Measurements from ENCODE around the gene TRIM3.

TRIM3 gene

GRCh38 chr11:6437423-6437822 lies 36.3 kb downstream of the TRIM3 start:
- FAIRE-seq = no peak

GRCh38 chr11:6433998-6434660 lies 39.6 kb downstream of the TRIM3 start:
- FAIRE-seq = no peak

- no peak for FAIRE-seq
Measured at GRCh38 chr11:6431861-6432260, 41.9 kb downstream of the TRIM3 start.

- no peak for FAIRE-seq
Measured at GRCh38 chr11:6427516-6427915, 46.2 kb downstream of the TRIM3 start.

GRCh38 chr11:6420677-6421076 lies 53.1 kb downstream of the TRIM3 start:
- no peak for FAIRE-seq

GRCh38 chr11:6419009-6419631 lies 54.6 kb downstream of the TRIM3 start, which contains the start of gene APBB1:
TSS of gene APBB1 (minus strand) at chr11:6419094. CDS start at chr11:6411347, 7,747 bp downstream.
- FAIRE-seq = no peak

- no peak for FAIRE-seq
Measured at GRCh38 chr11:6418557-6419008, 55.2 kb downstream of the TRIM3 start.

- FAIRE-seq = no peak
Measured at GRCh38 chr11:6417907-6418556, 55.7 kb downstream of the TRIM3 start.

- FAIRE-seq = no peak
Measured at GRCh38 chr11:6415797-6416196, 57.9 kb downstream of the TRIM3 start.

GRCh38 chr11:6414874-6415328 lies 58.8 kb downstream of the TRIM3 start:
- FAIRE-seq = no peak

GRCh38 chr11:6413791-6414201 lies 59.9 kb downstream of the TRIM3 start:
- FAIRE-seq = no peak

GRCh38 chr11:6411594-6412031 lies 62.1 kb downstream of the TRIM3 start:
- no peak for FAIRE-seq

- FAIRE-seq = no peak
Measured at GRCh38 chr11:6410695-6411430, 62.9 kb downstream of the TRIM3 start.

GRCh38 chr11:6406370-6406769 lies 67.4 kb downstream of the TRIM3 start:
- no peak for FAIRE-seq

- FAIRE-seq = no peak
Measured at GRCh38 chr11:6405846-6406245, 67.9 kb downstream of the TRIM3 start.

- no peak for FAIRE-seq
Measured at GRCh38 chr11:6405052-6405667, 68.6 kb downstream of the TRIM3 start.

GRCh38 chr11:6404342-6405051 lies 69.2 kb downstream of the TRIM3 start:
- FAIRE-seq = no peak

- FAIRE-seq = no peak
Measured at GRCh38 chr11:6403539-6403938, 70.2 kb downstream of the TRIM3 start.

- FAIRE-seq = no peak
Measured at GRCh38 chr11:6402561-6402981, 71.2 kb downstream of the TRIM3 start.

GRCh38 chr11:6402061-6402470 lies 71.7 kb downstream of the TRIM3 start:
- no peak for FAIRE-seq

GRCh38 chr11:6401464-6401863 lies 72.3 kb downstream of the TRIM3 start:
- no peak for FAIRE-seq

All from colon (tissue), 2 donors.